Right cardiac atrium (tissue), 5 donors: Measurements from ENCODE around the gene IDS. TPM values are rescaled to one million over a fixed set of nuclear protein-coding genes. Genes with fewer than 3 reads are reported as not detected.
"Not testable (repeated sequence)": the region's sequence is repeated elsewhere in the genome, so short reads cannot be mapped to it uniquely, and the experiment has no call there.

ENCODE experiments used
- ATAC-seq, 2 donors: fragments of 200-7000 bp; cut with Tn5 transposase; one replicate each; pipeline versions ENCODE4 v1.8.0 to v1.9.1; 2020; ENCODE audit warnings: moderate library complexity in 2 of 2, mild to moderate bottlenecking in 1 of 2
- DNase-seq, 3 donors: peaks; one replicate each; pipeline ENCODE4 v3.0.0-alpha.2; 2020
- H3K27ac ChIP-seq: one replicate; pipeline ENCODE4 v1.5.1; 2013; ENCODE audit warnings: mild to moderate bottlenecking, low read length, control low read depth, moderate library complexity
- H3K27me3 ChIP-seq: one replicate; pipeline ENCODE4 v1.6.1; 2013; ENCODE audit not compliant: control insufficient read depth, insufficient read depth
- H3K4me1 ChIP-seq: one replicate; pipeline ENCODE4 v1.6.1; 2013; ENCODE audit warnings: low read length; ENCODE audit not compliant: control insufficient read depth, insufficient read depth
- H3K4me3 ChIP-seq: one replicate; pipeline ENCODE4 v1.5.1; 2013; ENCODE audit warnings: low read length, control low read depth
- H3K9me3 ChIP-seq: one replicate; pipeline ENCODE4 v1.6.1; 2013; ENCODE audit warnings: low read length; ENCODE audit not compliant: control insufficient read depth
- WGBS: extraction: QIAGEN DNeasy Blood & Tissue Kit; methylation state at CpG from one replicate; pipeline ENCODE4 v1.1.7; 2013; 5-methylcytosine and 5-hydroxymethylcytosine counted together
- intact Hi-C, 4 donors: fragments of 100-400 bp; cut with DNase I; formaldehyde crosslinking; loops; one replicate each; pipeline versions ENCODE4 v1.11.0 to v1.14.0; 2022 to 2023
- polyA plus RNA-seq: library from polyadenylated mRNA; stranded (reverse); fragments of 200-250 nt; gene quantifications from one replicate; pipeline ENCODE4 v1.2.3, GENCODE V29; 2013
- total RNA-seq, 4 donors: library from RNA; stranded (reverse); fragmentation: NEBNext Ultra II Directional; extraction: Animal tissue kit (Norgen Biotek cat#: 25700); gene quantifications; one replicate each; pipeline ENCODE4 v1.2.1, GENCODE V29; 2021
- donor health status: healthy with polysubstance abuse.
- donor health status: DM: no; HTN: yes; CAD: no.
- donor health status: DM: no; HTN: no; CAD: no.
- donor health status: DM: no; HTN: yes; CAD: no; lungs with severe emphysema.
- donor health status: DM: yes; HTN: yes; CAD: no.

IDS gene
- total and polyA plus RNA-seq, 5 donors = 43.8 to 107 (median 102) TPM

GRCh38 chrX:149497626-149498025 lies 7.5 kb downstream of the IDS start:
- WGBS = 89% methylated on average over 2 of the region's 2 CpGs
- H3K4me1 ChIP-seq = peaks cover 15% of the 10 kb centered on the region
- no peaks in the 10 kb centered on the region for H3K9me3 ChIP-seq
- no peak for ATAC-seq
- no peak overlapping the region for H3K27ac ChIP-seq
- H3K4me3 ChIP-seq = no peak overlapping the region
- intact Hi-C loops = no loop called here
- no peaks in the 10 kb centered on the region for H3K27me3 ChIP-seq
- DNase-seq = no peak

- Histone ChIP-seq H3K4me1 (peaks cover 13% of the 10 kb centered on the region), H3K9me3 (no peaks in the 10 kb centered on the region), H3K4me3 (no peak overlapping the region), H3K27ac (no peak overlapping the region), H3K27me3 (no peaks in the 10 kb centered on the region)
- 37% methylated on average over 1 of the region's 1 CpG for WGBS
- DNase-seq = no peak
- no peak for ATAC-seq
- intact Hi-C loops = no loop called here
Measured at GRCh38 chrX:149497054-149497453, 8.1 kb downstream of the IDS start.

- H3K9me3 ChIP-seq = no peaks in the 10 kb centered on the region
- peak overlapping the region; percentile 52 for H3K27ac ChIP-seq
- intact Hi-C loops = no loop called here
- ATAC-seq (peak in 1 of 2 donors; percentile 37), DNase-seq (no peak)
- H3K27me3 ChIP-seq = no peaks in the 10 kb centered on the region
- peaks cover 11% of the 10 kb centered on the region for H3K4me1 ChIP-seq
- WGBS = 87% methylated on average over 5 of the region's 5 CpGs
- no peak overlapping the region for H3K4me3 ChIP-seq
Measured at GRCh38 chrX:149495573-149496071, 9.5 kb downstream of the IDS start.

DNA sequence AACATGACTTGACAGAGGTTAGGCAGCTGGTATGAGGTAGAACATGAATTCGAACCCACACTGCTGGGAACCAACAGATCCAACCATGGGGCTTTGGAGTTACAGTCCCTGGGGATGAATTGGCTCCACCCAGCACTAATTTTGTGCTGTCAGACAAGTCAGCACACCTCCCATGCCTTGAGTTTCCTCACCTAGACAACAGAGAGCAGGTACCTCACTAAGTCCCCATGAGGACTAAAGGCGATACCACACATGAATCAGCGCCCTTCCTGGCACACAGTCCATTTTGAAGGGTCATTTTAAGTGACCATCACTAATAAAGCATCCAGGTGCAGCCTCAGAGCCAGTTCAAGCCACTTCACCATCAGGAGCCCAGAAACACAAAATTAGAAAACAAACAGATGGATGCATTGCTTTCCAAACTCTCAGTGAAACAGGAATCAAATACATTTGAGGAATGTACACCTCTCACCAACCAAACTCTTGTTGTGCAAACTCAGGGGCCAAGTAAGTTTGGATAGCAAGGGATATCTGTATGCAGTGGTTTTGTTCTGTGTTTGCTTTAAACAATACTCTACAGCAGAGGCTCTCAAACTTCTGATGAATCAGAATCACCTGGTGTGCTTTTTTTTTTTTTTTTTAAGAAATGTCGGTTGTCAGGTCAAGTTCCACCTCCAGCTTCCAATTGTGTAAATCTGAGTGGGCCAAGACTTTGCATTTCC lies 10.1 kb downstream of the IDS start:
- Histone ChIP-seq H3K4me1 (peaks cover 13% of the 10 kb centered on the region), H3K27me3 (no peaks in the 10 kb centered on the region), H3K27ac (peak overlapping the region; percentile 52), H3K4me3 (no peak overlapping the region), H3K9me3 (no peaks in the 10 kb centered on the region)
- 96% methylated on average over 4 of the region's 4 CpGs for WGBS
- DNase-seq (no peak), ATAC-seq (no peak)
- intact Hi-C loops = no loop called here

DNA sequence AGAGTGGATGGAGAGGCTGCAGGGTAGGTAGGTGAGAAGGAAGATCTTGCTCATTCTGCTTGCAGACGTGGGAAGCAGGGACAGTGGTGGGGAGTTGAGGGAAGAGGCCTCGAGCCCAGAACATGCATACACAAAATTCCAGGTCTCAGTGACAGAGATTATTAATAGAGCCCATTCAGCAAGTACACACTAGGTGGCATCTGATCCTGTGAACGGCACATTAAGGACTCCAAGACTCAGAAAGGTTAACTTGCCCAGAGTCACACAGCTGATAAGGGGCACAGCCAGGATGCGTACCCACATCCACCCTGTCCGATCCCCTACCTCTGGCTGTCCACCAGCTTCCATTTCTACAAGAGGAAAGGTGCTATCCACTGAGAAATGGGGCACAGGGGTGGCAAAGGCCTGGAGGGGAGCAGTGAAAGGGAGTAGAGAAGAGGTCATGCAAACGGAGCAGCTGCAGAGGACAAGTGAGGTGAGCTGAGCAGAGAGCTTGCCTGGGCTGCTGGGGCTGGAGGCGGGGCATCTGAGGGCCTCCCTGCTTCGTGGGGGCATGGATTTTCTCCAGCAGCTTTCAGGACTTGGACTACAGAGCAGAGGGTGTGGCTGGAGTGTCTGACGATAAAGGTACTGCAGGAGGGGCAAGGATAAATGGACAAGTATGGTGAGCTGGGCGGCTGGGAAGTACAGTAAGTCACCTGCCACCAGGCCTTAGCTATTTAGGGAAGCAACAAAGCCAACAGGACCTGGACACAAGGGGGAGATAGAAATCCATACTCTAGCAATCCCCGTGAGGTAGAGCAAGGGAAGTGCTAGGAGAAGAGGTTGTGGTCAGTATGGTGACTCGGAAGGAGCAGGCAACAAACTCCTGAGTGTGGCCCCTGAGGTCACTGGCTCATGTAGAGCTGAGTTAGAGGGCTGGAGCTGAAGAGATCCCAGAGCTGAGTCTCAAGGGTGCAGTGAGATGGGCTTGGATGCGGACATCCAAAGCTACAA lies 11.2 kb downstream of the IDS start:
- Histone ChIP-seq H3K27ac (peak overlapping the region; percentile 97), H3K27me3 (no peaks in the 10 kb centered on the region), H3K9me3 (no peaks in the 10 kb centered on the region), H3K4me3 (no peak overlapping the region), H3K4me1 (peaks cover 13% of the 10 kb centered on the region)
- 57% methylated on average over 13 of the region's 13 CpGs for WGBS
- intact Hi-C loops = no loop called here
- ATAC-seq = peak; percentile 35 to 72
- DNase-seq = peak; percentile 28 to 60 (median 48)

- 32% methylated on average over 2 of the region's 2 CpGs for WGBS
- H3K27ac ChIP-seq = peak overlapping the region; percentile 72
- DNase-seq (no peak), ATAC-seq (no peak)
- intact Hi-C loops = no loop called here
- H3K4me3 ChIP-seq = no peak overlapping the region
- H3K4me1 ChIP-seq = peaks cover 13% of the 10 kb centered on the region
- H3K9me3 ChIP-seq = no peaks in the 10 kb centered on the region
- H3K27me3 ChIP-seq = no peaks in the 10 kb centered on the region
Measured at GRCh38 chrX:149491812-149492211, 13.3 kb downstream of the IDS start.

DNA sequence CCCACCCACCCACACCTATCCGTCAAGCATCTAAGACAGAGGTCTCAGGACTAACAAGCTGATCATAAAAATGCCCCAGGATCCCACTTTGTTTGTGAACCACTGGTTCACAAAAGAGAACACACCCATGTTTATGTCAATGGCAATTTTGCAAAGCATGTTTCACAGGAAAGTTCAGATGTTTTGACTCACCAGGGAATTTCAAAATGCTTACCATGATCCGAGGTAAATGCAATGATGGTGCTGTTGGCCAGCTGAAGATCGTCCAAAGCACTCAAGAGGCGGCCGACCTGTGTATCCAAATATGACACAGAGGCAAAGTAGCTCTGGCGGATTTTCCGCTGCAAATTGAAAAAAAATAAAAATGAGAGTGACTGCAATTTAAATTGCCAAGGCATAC lies 15.0 kb downstream of the IDS start:
- Histone ChIP-seq H3K27me3 (no peaks in the 10 kb centered on the region), H3K9me3 (no peaks in the 10 kb centered on the region), H3K27ac (peak overlapping the region; percentile 3), H3K4me3 (no peak overlapping the region), H3K4me1 (peaks cover 13% of the 10 kb centered on the region)
- 48% methylated on average over 7 of the region's 7 CpGs for WGBS
- intact Hi-C loops = no loop called here
- DNase-seq (no peak), ATAC-seq (no peak)

GRCh38 chrX:149488411-149489052 lies 16.6 kb downstream of the IDS start:
- H3K27ac ChIP-seq = peak overlapping the region; percentile 78
- H3K4me1 ChIP-seq, H3K9me3 ChIP-seq, H3K4me3 ChIP-seq, H3K27me3 ChIP-seq, intact Hi-C loops, DNase-seq: not testable (repeated sequence)
- peak; percentile 67 to 74 for ATAC-seq
- WGBS = 68% methylated on average over 11 of the region's 17 CpGs

GRCh38 chrX:149488008-149488407 lies 17.1 kb downstream of the IDS start:
- 50% methylated on average over 1 of the region's 9 CpGs for WGBS
- H3K27ac ChIP-seq, H3K9me3 ChIP-seq, intact Hi-C loops, H3K4me1 ChIP-seq, DNase-seq, H3K27me3 ChIP-seq, H3K4me3 ChIP-seq: not testable (repeated sequence)
- ATAC-seq = peak; percentile 29 to 41

GRCh38 chrX:149487292-149487691 lies 17.8 kb downstream of the IDS start:
- ATAC-seq (no peak), DNase-seq (no peak)
- H3K4me3 ChIP-seq = no peak overlapping the region
- no peaks in the 10 kb centered on the region for H3K9me3 ChIP-seq
- intact Hi-C loops = no loop called here
- peaks cover 2% of the 10 kb centered on the region for H3K4me1 ChIP-seq
- H3K27ac ChIP-seq = no peak overlapping the region
- no peaks in the 10 kb centered on the region for H3K27me3 ChIP-seq
- 80% methylated on average over 6 of the region's 6 CpGs for WGBS
